GM18951 (cell line): ENCODE results near the gene CAMK2B.

Experiments used
- POLR2A ChIP-seq: IDR thresholded peaks from 4 replicates; pipeline ENCODE4 v1.6.1; 2011; ENCODE audit warnings: mild to moderate bottlenecking; ENCODE audit not compliant: insufficient read length, insufficient read depth; ENCODE audit errors: extremely low read depth
- in situ Hi-C: fragments of 300-500 bp; cut with MboI; formaldehyde crosslinking; loops from one replicate; pipeline ENCODE4 v1.12.0; 2022; ENCODE audit warnings: low sequenced_read_pairs, mixed read lengths, inconsistent platforms; ENCODE audit not compliant: unreplicated experiment

The CAMK2B gene

GRCh38 chr7:44324481-44325200, 753 bp downstream of the CAMK2B start:
- no peak for TF ChIP-seq POLR2A
- in situ Hi-C loops: no loop called here

- no peak for TF ChIP-seq POLR2A
- in situ Hi-C loops: no loop called here
Observed at GRCh38 chr7:44324204-44324480, 1.3 kb downstream of the CAMK2B start.

- in situ Hi-C loops: no loop called here
- TF ChIP-seq POLR2A: no peak
Observed at GRCh38 chr7:44323381-44324203, 1.8 kb downstream of the CAMK2B start.

GRCh38 chr7:44322631-44323363, 2.6 kb downstream of the CAMK2B start:
- in situ Hi-C loops: no loop called here
- no peak for TF ChIP-seq POLR2A

- in situ Hi-C loops: no loop called here
- no peak for TF ChIP-seq POLR2A
Observed at GRCh38 chr7:44321796-44322195, 3.6 kb downstream of the CAMK2B start.

- TF ChIP-seq POLR2A: no peak
Observed at GRCh38 chr7:44320794-44321371, 4.5 kb downstream of the CAMK2B start.

GRCh38 chr7:44320141-44320540, 5.3 kb downstream of the CAMK2B start:
- TF ChIP-seq POLR2A: no peak
- in situ Hi-C loops: no loop called here

More at GRCh38 chr7:44320794-44321371, 4.5 kb downstream of the CAMK2B start:
- in situ Hi-C loops: no loop called here

- no peak for TF ChIP-seq POLR2A
- in situ Hi-C loops: no loop called here
Observed at GRCh38 chr7:44318332-44318731, 7.1 kb downstream of the CAMK2B start.

- TF ChIP-seq POLR2A: no peak
- in situ Hi-C loops: no loop called here
Observed at GRCh38 chr7:44315301-44315903, 10.0 kb downstream of the CAMK2B start.

- TF ChIP-seq POLR2A: no peak
- in situ Hi-C loops: no loop called here
Observed at GRCh38 chr7:44313621-44314031, 11.8 kb downstream of the CAMK2B start.

GRCh38 chr7:44313016-44313415, 12.4 kb downstream of the CAMK2B start:
- no peak for TF ChIP-seq POLR2A
- in situ Hi-C loops: no loop called here

- TF ChIP-seq POLR2A: no peak
- in situ Hi-C loops: no loop called here
Observed at GRCh38 chr7:44311561-44312495, 13.6 kb downstream of the CAMK2B start.
